Kidney epithelial cell (primary cell): Measurements from ENCODE around the gene ALOX12. TPM values are rescaled to one million over a fixed set of nuclear protein-coding genes. Genes with fewer than 3 reads are reported as not detected.
"Not testable (repeated sequence)": the region's sequence is repeated elsewhere in the genome, so short reads cannot be mapped to it uniquely, and the experiment has no call there.

Experiments
- DNase-seq: peaks from one replicate; pipeline ENCODE4 v3.0.0-alpha.2; 2010; ENCODE audit warnings: low read depth
- H3K27me3 ChIP-seq: 2 replicates; pipeline ENCODE4 v1.6.0; 2011; ENCODE audit warnings: low read length; ENCODE audit not compliant: control insufficient read depth, insufficient read depth
- H3K36me3 ChIP-seq: 2 replicates; pipeline ENCODE4 v1.5.1; 2011; ENCODE audit warnings: low read length; ENCODE audit not compliant: control insufficient read depth, insufficient read depth
- H3K4me3 ChIP-seq: 2 replicates; pipeline ENCODE4 v1.5.1; 2011; ENCODE audit warnings: low read depth, mild to moderate bottlenecking, control low read depth, low read length
- total RNA-seq: library from RNA; depleted of rRNA; stranded (reverse); fragments of >200 nt; gene quantifications from 2 replicates; pipeline ENCODE4 v1.2.3, GENCODE V29; 2015
- TF ChIP-seq, protein P1 (sequence below): IDR thresholded peaks from 2 replicates; pipeline ENCODE4 v1.5.1; 2011; ENCODE audit warnings: mild to moderate bottlenecking, moderate library complexity, low read length, control low read depth, inconsistent platforms; ENCODE audit not compliant: insufficient read depth, poor library complexity, severe bottlenecking

ALOX12 gene
- total RNA-seq, 1 donor from 2014 or later = 1.4 TPM

DNA sequence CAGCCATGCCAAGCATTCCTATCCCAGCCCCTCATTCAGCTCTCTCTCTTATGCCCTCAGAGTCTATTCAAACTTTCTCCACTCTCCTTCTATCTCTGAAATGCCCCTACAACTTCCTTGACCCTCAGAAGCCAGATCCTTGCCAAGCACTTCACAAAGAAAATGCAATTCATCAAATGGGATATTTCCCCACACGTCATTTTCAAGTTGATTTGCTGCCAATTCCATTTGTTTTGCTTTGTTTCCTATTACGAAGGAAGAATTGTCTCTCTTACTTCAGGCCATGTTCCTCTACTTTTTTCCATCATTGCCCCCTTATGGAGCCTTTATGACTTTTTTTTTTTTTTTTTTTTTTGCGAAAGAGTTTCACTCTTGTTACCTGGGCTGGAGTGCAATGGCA is 9.2 kb upstream of the ALOX12 start:
- H3K4me3 ChIP-seq = no peak overlapping the region
- DNase-seq = no peak
- TF ChIP-seq, protein P1, sequence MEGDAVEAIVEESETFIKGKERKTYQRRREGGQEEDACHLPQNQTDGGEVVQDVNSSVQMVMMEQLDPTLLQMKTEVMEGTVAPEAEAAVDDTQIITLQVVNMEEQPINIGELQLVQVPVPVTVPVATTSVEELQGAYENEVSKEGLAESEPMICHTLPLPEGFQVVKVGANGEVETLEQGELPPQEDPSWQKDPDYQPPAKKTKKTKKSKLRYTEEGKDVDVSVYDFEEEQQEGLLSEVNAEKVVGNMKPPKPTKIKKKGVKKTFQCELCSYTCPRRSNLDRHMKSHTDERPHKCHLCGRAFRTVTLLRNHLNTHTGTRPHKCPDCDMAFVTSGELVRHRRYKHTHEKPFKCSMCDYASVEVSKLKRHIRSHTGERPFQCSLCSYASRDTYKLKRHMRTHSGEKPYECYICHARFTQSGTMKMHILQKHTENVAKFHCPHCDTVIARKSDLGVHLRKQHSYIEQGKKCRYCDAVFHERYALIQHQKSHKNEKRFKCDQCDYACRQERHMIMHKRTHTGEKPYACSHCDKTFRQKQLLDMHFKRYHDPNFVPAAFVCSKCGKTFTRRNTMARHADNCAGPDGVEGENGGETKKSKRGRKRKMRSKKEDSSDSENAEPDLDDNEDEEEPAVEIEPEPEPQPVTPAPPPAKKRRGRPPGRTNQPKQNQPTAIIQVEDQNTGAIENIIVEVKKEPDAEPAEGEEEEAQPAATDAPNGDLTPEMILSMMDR = no peak
- no peaks in the 10 kb centered on the region for H3K27me3 ChIP-seq
- H3K36me3 ChIP-seq = no peaks in the 10 kb centered on the region

DNA sequence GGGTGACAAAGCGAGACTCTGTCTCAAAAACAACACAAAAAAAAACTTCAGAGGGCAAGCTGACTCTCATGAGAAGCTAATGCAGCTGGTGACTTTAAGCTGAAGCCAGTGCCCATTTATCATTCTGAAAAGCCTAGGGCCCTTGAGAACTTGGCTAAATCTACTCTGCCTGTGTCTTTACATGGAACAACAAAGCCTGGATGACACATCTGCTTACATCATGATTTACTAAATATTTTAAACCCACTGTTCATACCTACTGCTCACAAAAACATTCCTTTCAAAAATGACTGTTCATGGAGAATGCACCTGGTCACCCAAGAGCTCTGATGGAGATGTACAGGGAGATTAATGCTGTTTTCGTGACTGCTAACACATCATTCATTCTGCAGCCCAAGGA is 6.1 kb upstream of the ALOX12 start:
- no peak for DNase-seq
- H3K4me3 ChIP-seq = no peak overlapping the region
- TF ChIP-seq, protein P1 = no peak
- no peaks in the 10 kb centered on the region for H3K27me3 ChIP-seq
- no peaks in the 10 kb centered on the region for H3K36me3 ChIP-seq

DNA sequence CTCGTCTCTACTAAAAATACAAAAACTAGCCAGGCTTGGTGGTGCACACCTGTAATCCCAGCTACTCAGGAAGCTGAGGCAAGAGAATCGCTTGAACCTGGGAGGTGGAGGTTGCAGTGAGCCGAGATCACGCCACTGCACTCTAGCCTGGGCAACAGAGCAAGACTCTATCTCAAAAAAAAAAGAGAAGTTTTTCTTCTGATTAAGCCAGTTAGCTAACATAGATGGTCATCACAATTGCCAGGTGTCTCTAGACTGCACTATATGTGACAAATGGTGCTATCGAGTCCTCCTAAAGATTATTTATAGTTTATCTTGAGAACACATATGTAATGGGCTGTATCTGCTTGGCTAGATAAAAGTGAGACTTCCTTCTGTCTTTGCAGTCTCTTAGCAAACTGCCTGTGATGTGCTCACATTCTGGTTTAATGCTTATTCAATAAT is 2.2 kb upstream of the ALOX12 start:
- peaks cover 18% of the 10 kb centered on the region for H3K27me3 ChIP-seq
- not testable (repeated sequence) for H3K36me3 ChIP-seq, DNase-seq, H3K4me3 ChIP-seq

DNA sequence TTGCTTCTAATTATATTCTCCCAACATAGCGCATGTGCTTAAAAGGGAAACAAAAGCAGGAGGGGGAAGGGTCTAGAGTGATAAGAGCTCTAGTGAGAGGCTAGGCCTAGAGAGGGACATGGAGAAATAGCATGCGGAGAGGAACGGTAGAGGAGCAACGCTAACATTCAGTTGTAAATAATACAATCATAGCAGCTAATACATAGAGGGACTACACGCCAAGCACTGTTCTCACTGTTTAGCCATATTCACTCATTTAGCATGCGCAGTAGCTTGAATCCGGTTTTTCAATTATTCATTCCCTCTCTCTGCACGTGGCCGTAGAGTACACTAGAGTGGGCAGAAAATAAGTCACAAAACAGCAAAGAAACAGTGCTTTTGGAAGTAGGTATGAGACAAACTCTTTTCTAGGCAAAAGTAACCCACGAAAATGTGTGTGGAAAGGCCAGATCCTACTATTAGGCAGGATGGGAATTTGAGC is 1.7 kb upstream of the ALOX12 start:
- no peak for DNase-seq
- Histone ChIP-seq H3K27me3 (peaks cover 18% of the 10 kb centered on the region), H3K4me3 (no peak overlapping the region), H3K36me3 (no peaks in the 10 kb centered on the region)
- TF ChIP-seq, protein P1 = no peak

DNA sequence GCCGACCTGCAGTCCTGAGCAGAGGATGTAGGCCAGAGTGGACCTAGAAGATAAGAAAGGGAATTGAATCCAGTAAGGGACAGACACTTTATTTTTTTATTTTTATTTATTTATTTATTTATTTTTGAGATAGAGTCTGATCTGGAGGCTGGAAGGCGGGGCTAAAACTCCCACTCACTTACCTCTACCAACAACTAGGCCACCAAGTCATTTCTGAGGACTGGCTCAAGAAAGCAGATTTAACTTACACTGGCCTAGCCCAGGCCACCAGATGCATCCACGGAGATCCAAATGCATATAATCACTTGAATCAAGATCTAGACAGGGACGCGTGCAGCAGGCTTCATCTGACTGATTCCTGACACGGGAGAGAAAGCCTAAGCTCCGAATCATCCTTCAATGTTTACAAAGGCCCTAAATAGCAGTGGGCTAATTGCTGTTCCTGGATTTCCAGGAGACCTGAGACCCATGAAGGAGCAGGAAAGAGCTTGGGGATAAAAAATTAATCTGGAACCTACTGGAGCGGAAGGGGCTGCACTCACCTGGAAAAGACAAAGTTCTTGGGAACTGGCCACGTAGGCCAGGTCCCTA is 1.1 kb upstream of the ALOX12 start:
- Histone ChIP-seq H3K36me3 (no peaks in the 10 kb centered on the region), H3K27me3 (peaks cover 18% of the 10 kb centered on the region), H3K4me3 (no peak overlapping the region)
- no peak for DNase-seq
- TF ChIP-seq, protein P1 = no peak

DNA sequence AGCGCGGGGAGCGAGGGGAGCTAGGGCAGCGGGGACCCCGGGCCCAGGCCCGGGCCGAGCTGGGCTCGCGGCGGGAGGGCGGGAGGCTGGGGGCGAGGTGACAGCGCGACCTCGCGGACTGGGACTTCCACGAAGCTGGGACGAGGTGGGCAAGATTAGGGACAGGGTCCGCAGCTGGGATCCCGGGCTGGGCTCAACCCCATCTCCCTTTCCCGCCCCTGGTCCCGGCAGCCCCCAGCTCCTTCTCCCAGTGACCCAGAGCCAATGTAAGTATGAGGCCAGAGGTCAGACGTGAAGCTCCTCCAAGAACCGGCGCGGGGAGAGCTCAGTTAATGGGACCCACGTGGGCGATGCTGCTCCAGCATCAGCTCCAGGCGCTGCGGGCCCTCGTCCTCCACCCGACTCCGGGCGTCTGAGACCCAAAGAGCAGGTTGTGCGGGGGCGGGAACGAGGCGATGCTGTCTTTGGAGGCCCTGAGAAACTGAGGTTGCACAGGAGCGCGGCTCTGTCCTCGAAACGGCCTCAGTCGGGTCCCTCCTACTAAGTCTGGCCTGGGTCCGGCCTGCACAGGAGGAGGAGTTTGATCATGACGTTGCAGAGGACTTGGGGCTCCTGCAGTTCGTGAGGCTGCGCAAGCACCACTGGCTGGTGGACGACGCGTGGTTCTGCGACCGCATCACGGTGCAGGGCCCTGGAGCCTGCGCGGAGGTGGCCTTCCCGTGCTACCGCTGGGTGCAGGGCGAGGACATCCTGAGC is 585 bp downstream of the ALOX12 start:
- DNase-seq = no peak
- H3K27me3 ChIP-seq = peaks cover 18% of the 10 kb centered on the region
- no peak overlapping the region for H3K4me3 ChIP-seq
- H3K36me3 ChIP-seq = no peaks in the 10 kb centered on the region
- TF ChIP-seq, protein P1 = no peak
